Fibroblast of skin of left quadriceps (primary cell): ENCODE measurements around the gene USP3.
"Not testable (repeated sequence)": the region's sequence is repeated elsewhere in the genome, so short reads cannot be mapped to it uniquely, and the experiment has no call there.

Source experiments
- DNase-seq, 2 experiments: peaks; one replicate each; pipeline ENCODE4 v3.0.0-alpha.2; 2013; ENCODE audit warnings: low read depth in 2 of 2

The USP3 gene

GRCh38 chr15:63610209-63610841 lies 105.9 kb downstream of the USP3 start:
- peak; percentile 78 to 80 for DNase-seq

- DNase-seq = no peak
Measured at GRCh38 chr15:63611177-63611576, 106.8 kb downstream of the USP3 start.

DNA sequence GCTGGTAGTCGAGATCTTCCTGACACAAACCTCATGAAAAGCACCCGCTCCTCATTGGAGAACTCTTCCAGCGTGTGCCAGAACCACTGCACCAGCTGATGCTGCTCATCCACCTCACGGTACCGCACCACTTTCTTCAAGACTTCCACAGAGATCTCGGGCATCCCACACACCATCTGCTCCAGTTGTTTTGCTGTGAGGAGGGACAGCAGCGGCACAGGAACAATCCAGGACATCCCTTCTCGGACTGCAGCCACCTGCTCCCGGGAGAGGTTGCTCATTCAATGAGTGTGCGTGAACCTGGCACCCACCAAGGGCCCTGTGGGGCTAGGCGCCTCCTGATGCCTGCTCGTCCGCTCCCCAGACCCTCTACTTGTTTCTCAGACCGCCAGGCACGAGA lies 107.9 kb downstream of the USP3 start:
- DNase-seq = no peak

GRCh38 chr15:63615935-63616334 lies 111.5 kb downstream of the USP3 start:
- DNase-seq = no peak

DNA sequence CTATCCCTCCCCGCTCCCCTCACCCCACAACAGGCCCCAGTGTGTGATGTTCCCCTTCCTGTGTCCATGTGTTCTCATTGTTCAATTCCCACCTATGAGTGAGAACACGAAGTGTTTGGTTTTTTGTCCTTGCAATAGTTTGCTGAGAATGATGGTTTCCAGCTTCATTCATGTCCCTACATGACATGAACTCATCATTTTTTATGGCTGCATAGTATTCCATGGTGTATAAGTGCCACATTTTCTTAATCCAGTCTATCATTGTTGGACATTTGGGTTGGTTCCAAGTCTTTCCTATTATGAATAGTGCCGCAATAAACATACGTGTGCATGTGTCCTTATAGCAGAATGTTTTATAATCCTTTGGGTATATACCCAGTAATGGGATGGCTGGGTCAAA lies 112.8 kb downstream of the USP3 start:
- not testable (repeated sequence) for DNase-seq

GRCh38 chr15:63617627-63618026 lies 113.2 kb downstream of the USP3 start:
- DNase-seq = not testable (repeated sequence)

DNA sequence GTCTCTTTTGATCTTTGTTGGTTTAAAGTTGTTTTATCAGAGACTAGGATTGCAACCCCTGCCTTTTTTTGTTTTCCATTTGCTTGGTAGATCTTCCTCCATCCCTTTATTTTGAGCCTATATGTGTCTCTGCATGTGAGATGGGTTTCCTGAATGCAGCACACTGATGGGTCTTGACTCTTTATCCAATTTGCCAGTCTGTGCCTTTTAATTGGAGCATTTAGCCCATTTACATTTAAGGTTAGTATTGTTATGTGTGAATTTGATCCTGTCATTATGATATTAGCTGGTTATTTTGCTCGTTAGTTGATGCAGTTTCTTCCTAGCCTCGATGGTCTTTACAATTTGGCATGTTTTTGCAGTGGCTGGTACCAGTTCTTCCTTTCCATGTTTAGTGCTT lies 116.4 kb downstream of the USP3 start:
- DNase-seq = not testable (repeated sequence)

GRCh38 chr15:63623232-63623969 lies 119.0 kb downstream of the USP3 start:
- DNase-seq = no peak

DNA sequence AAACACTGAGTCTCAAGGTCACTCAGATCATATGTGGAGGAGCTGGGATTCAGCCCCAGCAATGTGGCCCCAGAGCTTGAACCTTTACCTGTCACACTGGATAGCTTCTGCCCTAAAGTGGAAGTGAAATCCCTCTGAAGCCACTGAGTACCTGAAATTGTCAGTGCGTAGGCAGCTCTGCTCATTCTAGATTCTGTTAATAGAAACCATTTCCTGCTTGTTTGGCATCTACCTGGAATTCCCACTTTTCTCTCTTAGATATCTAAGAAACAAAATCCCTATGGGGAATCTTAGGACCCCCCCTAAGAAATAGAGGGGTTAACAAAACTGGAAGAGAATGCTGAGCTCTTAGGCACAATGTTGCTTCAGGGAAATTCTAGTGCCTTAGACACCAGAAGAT lies 122.6 kb downstream of the USP3 start:
- DNase-seq = no peak

DNA sequence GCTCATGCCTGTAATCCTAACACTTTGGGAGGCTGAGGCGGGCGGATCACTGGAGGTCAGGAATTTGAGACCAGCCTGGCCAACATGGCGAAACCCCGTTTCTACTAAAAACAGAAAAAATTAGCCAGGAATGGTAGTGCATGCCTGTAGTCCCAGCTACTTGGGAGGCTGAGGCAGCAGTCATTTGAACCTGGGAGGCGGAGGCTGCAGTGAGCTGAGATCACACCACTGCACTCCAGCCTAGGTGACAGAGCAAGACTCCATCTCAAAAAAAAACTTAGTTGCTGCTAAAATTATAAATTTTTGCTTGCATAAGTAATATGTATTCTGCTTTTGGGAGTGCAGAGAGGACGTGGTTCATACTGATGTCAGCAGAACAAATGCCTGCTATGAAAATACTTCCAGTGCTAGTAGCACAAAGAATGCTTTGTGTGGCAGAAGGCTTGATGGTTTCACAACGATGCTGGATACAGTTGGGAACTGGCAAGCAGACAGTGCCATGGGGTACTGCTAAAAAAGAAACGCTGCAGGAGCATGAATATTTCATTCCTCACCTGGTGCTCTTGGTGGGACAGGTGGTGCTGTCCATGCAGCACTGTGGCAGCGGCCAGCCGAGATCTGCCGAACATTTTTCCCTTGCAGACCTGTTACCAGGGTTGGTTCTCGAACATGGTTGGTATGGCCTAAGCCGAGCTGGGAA lies 123.9 kb downstream of the USP3 start:
- no peak for DNase-seq

- no peak for DNase-seq
Measured at GRCh38 chr15:63630036-63630751, 125.8 kb downstream of the USP3 start.

DNA sequence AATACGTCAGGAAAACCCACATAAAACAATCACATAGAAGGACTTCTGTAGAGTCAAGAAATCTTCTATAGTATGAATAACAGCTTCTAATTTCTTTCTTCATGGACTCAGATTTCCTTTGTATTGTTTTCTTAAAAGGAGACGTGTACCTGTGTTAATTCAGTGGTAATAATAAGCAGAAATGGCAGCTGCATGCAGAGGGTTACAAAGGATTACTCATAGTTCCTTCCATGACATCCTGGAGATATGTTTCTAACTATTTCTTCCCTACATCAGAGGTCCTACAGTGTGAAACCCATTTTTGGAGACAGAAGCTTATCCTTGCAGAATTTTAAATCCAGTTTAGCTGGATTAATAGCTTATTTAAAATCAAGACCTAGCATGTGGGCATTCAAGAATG lies 128.9 kb downstream of the USP3 start:
- no peak for DNase-seq

DNA sequence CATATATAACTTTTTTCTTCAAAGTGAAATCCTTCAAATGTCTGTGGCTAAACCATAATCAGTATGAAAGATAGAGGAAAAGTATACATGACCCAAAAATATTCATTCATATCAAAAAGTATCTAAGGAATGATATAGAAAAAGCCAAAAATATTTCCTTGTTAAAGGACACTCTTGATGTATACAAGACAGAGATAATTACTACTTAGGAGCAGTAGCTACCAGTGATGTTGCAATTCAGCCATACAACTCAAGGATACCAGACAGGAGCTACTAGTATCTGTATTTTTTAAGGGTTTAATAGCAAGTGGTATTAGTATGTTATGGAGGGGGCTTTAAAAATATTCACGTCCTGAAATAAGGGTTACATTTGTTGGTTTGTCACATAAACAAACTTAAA lies 129.8 kb downstream of the USP3 start:
- peak in 1 of 2 experiments; percentile 0 for DNase-seq

- DNase-seq = no peak
Measured at GRCh38 chr15:63636518-63637061, 132.2 kb downstream of the USP3 start.

GRCh38 chr15:63638839-63639238 lies 134.4 kb downstream of the USP3 start:
- DNase-seq = no peak

DNA sequence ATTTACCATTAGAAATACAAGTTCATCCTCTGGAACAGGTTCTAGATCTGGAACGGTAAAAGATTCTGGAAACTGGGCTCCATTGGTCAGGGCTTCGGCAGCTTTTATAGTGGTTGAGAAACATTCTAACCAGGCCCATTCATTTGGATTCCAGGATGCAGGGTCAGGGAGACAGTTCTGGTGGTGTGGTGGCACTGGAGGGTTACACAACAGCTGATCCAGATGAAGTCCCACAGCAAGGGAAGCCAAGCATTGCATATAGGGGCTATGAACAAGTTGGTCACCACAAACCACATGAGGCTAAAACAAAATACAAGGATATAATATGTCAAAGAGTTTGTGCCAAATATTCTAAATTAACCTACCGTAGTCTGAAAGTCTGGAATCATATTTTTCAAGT lies 135.8 kb downstream of the USP3 start:
- no peak for DNase-seq
